DND-41 (cell line): ENCODE results near the gene CNDP2.

ENCODE experiments used
- CTCF ChIP-seq: IDR thresholded peaks from 2 replicates; pipeline ENCODE4 v1.5.1; 2012; ENCODE audit warnings: borderline replicate concordance, low read length, moderate library complexity, mild to moderate bottlenecking; ENCODE audit not compliant: poor library complexity, severe bottlenecking; ENCODE audit errors: extremely low read depth
- EZH2 ChIP-seq: IDR thresholded peaks from 3 replicates; pipeline ENCODE4 v1.6.1; 2012; ENCODE audit warnings: borderline replicate concordance, low read depth, mild to moderate bottlenecking, moderate library complexity, low read length, inconsistent platforms; ENCODE audit not compliant: severe bottlenecking

GRCh38 chr18:74507927-74508326 lies 11.8 kb downstream of the CNDP2 start:
- TF ChIP-seq EZH2 = no peak
- TF ChIP-seq CTCF = no peak
